Measurements from ENCODE around the gene TSSK2.

DNA sequence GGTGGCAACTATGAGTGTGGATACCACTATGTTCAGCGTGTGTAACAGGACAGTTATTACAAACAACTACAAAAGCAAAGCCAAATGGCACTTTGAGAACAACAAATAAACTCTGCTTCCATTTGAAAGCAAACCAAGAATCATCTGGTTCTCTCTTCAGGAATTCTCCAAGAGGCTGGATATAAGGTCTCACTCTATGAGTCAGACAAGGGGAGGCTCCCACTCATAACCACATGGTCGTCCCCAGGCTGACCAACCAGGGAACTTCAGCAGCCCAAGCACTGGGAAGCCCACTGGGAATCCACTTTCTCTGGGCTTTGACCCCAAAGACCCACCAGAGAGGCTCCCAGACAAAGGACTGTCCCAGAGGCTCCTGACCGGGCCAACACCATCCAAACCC, 44.2 kb upstream of the TSSK2 start:
- TF ChIP-seq MYNN (tag by site-specific recombination; IDR thresholded peaks at IDR 0.05; ENCODE audit: borderline replicate concordance) (no peak), BCL11A (tag by site-specific recombination; IDR thresholded peaks at IDR 0.05; ENCODE audit: low read depth) (no peak), ZNF311 (tag by site-specific recombination; IDR thresholded peaks at IDR 0.05; ENCODE audit: borderline replicate concordance) (no peak), ZNF23 (tag by site-specific recombination; IDR thresholded peaks at IDR 0.05; ENCODE audit: borderline replicate concordance) (no peak), ZNF521 (tag by site-specific recombination; IDR thresholded peaks at IDR 0.05) (no peak)
- TF ChIP-seq, protein P1, sequence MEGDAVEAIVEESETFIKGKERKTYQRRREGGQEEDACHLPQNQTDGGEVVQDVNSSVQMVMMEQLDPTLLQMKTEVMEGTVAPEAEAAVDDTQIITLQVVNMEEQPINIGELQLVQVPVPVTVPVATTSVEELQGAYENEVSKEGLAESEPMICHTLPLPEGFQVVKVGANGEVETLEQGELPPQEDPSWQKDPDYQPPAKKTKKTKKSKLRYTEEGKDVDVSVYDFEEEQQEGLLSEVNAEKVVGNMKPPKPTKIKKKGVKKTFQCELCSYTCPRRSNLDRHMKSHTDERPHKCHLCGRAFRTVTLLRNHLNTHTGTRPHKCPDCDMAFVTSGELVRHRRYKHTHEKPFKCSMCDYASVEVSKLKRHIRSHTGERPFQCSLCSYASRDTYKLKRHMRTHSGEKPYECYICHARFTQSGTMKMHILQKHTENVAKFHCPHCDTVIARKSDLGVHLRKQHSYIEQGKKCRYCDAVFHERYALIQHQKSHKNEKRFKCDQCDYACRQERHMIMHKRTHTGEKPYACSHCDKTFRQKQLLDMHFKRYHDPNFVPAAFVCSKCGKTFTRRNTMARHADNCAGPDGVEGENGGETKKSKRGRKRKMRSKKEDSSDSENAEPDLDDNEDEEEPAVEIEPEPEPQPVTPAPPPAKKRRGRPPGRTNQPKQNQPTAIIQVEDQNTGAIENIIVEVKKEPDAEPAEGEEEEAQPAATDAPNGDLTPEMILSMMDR (tag by site-specific recombination; IDR thresholded peaks at IDR 0.05): no peak
